ENCODE results near the gene ABCC1. TPM values are rescaled to one million over a fixed set of nuclear protein-coding genes. Genes with fewer than 3 reads are reported as not detected.

Gene ABCC1
- total and polyA plus RNA-seq, 2 of the 4 experiments (the other 2 are of a cell fraction), result 39.4 to 66.0 TPM

DNA sequence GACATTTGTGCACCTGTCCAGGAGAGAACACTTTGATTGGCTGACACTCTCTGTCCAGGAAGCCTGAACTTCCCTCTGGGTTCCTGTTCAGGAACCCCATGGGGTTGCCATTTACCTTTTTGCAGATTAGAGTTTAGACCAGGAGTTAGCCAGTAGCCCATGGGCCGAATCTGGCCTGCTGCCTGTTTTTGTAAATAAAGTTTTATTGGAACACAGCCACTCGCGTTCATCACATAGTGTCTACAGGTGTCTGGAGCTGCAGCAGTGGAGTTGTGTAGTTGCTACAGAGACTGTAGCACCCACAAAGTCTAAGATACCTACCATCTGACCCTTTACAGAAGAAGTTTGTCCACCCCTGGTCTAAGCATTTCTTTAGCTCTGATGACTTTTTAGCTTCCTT is 70.9 kb downstream of the ABCC1 start:
- POLR2A ChIA-PET (ENCODE audit: unreplicated experiment), result interaction anchor here (0.6 kb wide), 1 partner anchor 36 kb away, joined by 3 read pairs; no protein-coding TSS in a partner anchor
- no peak overlapping the region for H4K5ac ChIP-seq (ENCODE audit: low read depth, low read length)
- H3K4ac ChIP-seq (ENCODE audit: low read depth, low read length), result peak overlapping the region; percentile 24; the same call in 1 of the 2 replicates
- no peak overlapping the region for H3K18ac ChIP-seq (ENCODE audit: low read depth, low read length)
- WGBS, 2 experiments (ENCODE audit: extremely low coverage in 2 of 2, insufficient read length in 1 of 2), result no CpG with 5 or more reads among the region's 3 CpGs
- peak overlapping the region; percentile 10; the same call in 1 of the 2 replicates for H3K27ac ChIP-seq (ENCODE audit: insufficient read depth, low read length)
- no peak overlapping the region for H3K56ac ChIP-seq (ENCODE audit: extremely low read depth, insufficient read depth, low read length)
- H3K79me1 ChIP-seq (ENCODE audit: low read depth in 1 of 2, low read length in 2 of 2), result peaks cover 60 to 96% of the 10 kb centered on the region in 2 experiments
- H3K36me3 ChIP-seq (ENCODE audit: control insufficient read depth, insufficient read depth, low read length), result peaks cover 65% of the 10 kb centered on the region
- peaks cover 46% of the 10 kb centered on the region for H3K4me1 ChIP-seq (ENCODE audit: control insufficient read depth, insufficient read depth, low read length)
- no peak overlapping the region for H2AK9ac ChIP-seq (replicated peaks; ENCODE audit: low read depth, low read length, poor library complexity)
- 0 out of 2 replicates have a peak overlapping the region, but pooled peaks have one; percentile 83 for H2BK20ac ChIP-seq (ENCODE audit: low read depth, low read length)
- no peak overlapping the region for H2BK120ac ChIP-seq (ENCODE audit: low read depth, low read length)
- peak overlapping the region; percentile 91; the same call in 1 of the 2 replicates for H2AK5ac ChIP-seq (ENCODE audit: low read depth, low read length)
- H3K9me1 ChIP-seq (ENCODE audit: insufficient read depth, low read length), result peaks cover 67% of the 10 kb centered on the region
- no peak overlapping the region for H3K9ac ChIP-seq (ENCODE audit: low read depth, low read length)
- no peak overlapping the region for H2AFZ ChIP-seq (replicated peaks; ENCODE audit: low read length, poor library complexity)
- CTCF ChIA-PET, result no interaction called here
- DNase-seq, result no peak
- H3K4me2 ChIP-seq (ENCODE audit: low read depth, low read length), result no peak overlapping the region
- H3K27me3 ChIP-seq (ENCODE audit: control insufficient read depth, insufficient read depth, low read length), result no peaks in the 10 kb centered on the region
- intact Hi-C loops (cut with micrococcal nuclease), result no loop called here
- in situ Hi-C loops (cut with MboI; ENCODE audit: low sequenced_read_pairs), result loop anchor here (25.0 kb wide), 1 partner anchor 133 kb away; the partner anchor contains the start of gene CEP20
- no peak for ATAC-seq (ENCODE audit: low read depth)
- H3K9me3 ChIP-seq (ENCODE audit: control insufficient read depth, insufficient read depth, low read length), result no peaks in the 10 kb centered on the region
- peaks cover 5% of the 10 kb centered on the region; the same call in 1 of the 2 replicates for H4K20me1 ChIP-seq (ENCODE audit: insufficient read depth, low read length)
- peak overlapping the region in 1 of 2 experiments; percentile 40; a peak in 1 of 4 replicates for H4K8ac ChIP-seq (ENCODE audit: low read depth in 2 of 2, low read length in 2 of 2)
- no TSS peak for BruUV-seq (replicated peaks)
- no peak overlapping the region for H3K14ac ChIP-seq (replicated peaks; ENCODE audit: low read depth, low read length)
- H2BK5ac ChIP-seq (ENCODE audit: low read depth, low read length, poor library complexity, severe bottlenecking), result no peak overlapping the region
- H4K91ac ChIP-seq (ENCODE audit: insufficient read depth, low read depth, low read length), result peak overlapping the region; percentile 83; the same call in 1 of the 2 replicates
- H3K23ac ChIP-seq (ENCODE audit: low read depth, low read length), result no peak overlapping the region
- H2BK15ac ChIP-seq (ENCODE audit: low read depth, low read length), result 0 out of 3 replicates have a peak overlapping the region, but pooled peaks have one; percentile 47
- dilution Hi-C loops (cut with HindIII; ENCODE audit: low sequenced_read_pairs, unreplicated experiment), result no loop called here
- H3K4me3 ChIP-seq (ENCODE audit: insufficient read depth, low read depth, low read length), result no peak overlapping the region
- TF ChIP-seq FOS (IDR thresholded peaks at IDR 0.05; ENCODE audit: low read depth, low read length), result no peak
- no peak for TF ChIP-seq CHD1 (IDR thresholded peaks at IDR 0.05; ENCODE audit: low read depth, low read length)
- no peak for TF ChIP-seq RAD21 (IDR thresholded peaks at IDR 0.05; ENCODE audit: low read length)
- no peak for TF ChIP-seq POLR2A (IDR thresholded peaks at IDR 0.05; ENCODE audit: low read depth, low read length)
- no peak for TF ChIP-seq RCOR1 (IDR thresholded peaks at IDR 0.05; ENCODE audit: insufficient replicate concordance, low read length)
- no peak for TF ChIP-seq RFX5 (IDR thresholded peaks at IDR 0.05; ENCODE audit: low read depth, low read length)
- TF ChIP-seq BHLHE40 (IDR thresholded peaks at IDR 0.05; ENCODE audit: low read depth, low read length), result no peak
- no peak for TF ChIP-seq MAZ (IDR thresholded peaks at IDR 0.05; ENCODE audit: borderline replicate concordance, low read depth, low read length)
- TF ChIP-seq, protein P1, sequence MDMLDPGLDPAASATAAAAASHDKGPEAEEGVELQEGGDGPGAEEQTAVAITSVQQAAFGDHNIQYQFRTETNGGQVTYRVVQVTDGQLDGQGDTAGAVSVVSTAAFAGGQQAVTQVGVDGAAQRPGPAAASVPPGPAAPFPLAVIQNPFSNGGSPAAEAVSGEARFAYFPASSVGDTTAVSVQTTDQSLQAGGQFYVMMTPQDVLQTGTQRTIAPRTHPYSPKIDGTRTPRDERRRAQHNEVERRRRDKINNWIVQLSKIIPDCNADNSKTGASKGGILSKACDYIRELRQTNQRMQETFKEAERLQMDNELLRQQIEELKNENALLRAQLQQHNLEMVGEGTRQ (IDR thresholded peaks at IDR 0.05; ENCODE audit: low read depth, low read length), result no peak
- TF ChIP-seq NFE2L2 (IDR thresholded peaks at IDR 0.05; ENCODE audit: low read depth, low read length), result no peak
- TF ChIP-seq MAFK (IDR thresholded peaks at IDR 0.05; ENCODE audit: low read depth, low read length), result no peak
- TF ChIP-seq SMC3 (IDR thresholded peaks at IDR 0.05; ENCODE audit: low read depth, low read length), result no peak
- TF ChIP-seq CEBPB (IDR thresholded peaks at IDR 0.05; ENCODE audit: low read depth, low read length), result no peak
- TF ChIP-seq, protein P2, sequence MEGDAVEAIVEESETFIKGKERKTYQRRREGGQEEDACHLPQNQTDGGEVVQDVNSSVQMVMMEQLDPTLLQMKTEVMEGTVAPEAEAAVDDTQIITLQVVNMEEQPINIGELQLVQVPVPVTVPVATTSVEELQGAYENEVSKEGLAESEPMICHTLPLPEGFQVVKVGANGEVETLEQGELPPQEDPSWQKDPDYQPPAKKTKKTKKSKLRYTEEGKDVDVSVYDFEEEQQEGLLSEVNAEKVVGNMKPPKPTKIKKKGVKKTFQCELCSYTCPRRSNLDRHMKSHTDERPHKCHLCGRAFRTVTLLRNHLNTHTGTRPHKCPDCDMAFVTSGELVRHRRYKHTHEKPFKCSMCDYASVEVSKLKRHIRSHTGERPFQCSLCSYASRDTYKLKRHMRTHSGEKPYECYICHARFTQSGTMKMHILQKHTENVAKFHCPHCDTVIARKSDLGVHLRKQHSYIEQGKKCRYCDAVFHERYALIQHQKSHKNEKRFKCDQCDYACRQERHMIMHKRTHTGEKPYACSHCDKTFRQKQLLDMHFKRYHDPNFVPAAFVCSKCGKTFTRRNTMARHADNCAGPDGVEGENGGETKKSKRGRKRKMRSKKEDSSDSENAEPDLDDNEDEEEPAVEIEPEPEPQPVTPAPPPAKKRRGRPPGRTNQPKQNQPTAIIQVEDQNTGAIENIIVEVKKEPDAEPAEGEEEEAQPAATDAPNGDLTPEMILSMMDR (conservative IDR thresholded peaks at IDR 0.05; ENCODE audit: low read depth, low read length), result no peak
- TF ChIP-seq, protein P3, sequence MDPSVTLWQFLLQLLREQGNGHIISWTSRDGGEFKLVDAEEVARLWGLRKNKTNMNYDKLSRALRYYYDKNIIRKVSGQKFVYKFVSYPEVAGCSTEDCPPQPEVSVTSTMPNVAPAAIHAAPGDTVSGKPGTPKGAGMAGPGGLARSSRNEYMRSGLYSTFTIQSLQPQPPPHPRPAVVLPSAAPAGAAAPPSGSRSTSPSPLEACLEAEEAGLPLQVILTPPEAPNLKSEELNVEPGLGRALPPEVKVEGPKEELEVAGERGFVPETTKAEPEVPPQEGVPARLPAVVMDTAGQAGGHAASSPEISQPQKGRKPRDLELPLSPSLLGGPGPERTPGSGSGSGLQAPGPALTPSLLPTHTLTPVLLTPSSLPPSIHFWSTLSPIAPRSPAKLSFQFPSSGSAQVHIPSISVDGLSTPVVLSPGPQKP (IDR thresholded peaks at IDR 0.05; ENCODE audit: borderline replicate concordance, low read depth, low read length), result no peak

All from IMR-90 (cell line).